ENCODE data around the gene PWWP2B. TPM values are rescaled to one million over a fixed set of nuclear protein-coding genes. Genes with fewer than 3 reads are reported as not detected.

PWWP2B gene
- total RNA-seq, 2 donors from 2014 or later: 33.8 to 61.0 TPM

GRCh38 chr10:132455986-132456847, 59.2 kb downstream of the PWWP2B start:
- no peak for TF ChIP-seq CTCF (IDR thresholded peaks at IDR 0.05)
- no peak for DNase-seq
- H3K4me3 ChIP-seq: no peak overlapping the region
- no peaks in the 10 kb centered on the region for H3K27me3 ChIP-seq
- intact Hi-C loops (cut with DNase I): loop anchor here (2.0 kb wide), 1 partner anchor 233 kb away; no protein-coding TSS in a partner anchor
- no peaks in the 10 kb centered on the region for H3K36me3 ChIP-seq
- no peak overlapping the region for H3K27ac ChIP-seq
- peaks cover 35% of the 10 kb centered on the region for H3K4me1 ChIP-seq
- H3K9me3 ChIP-seq: no peaks in the 10 kb centered on the region
- H3K9ac ChIP-seq (ENCODE audit: low read depth in 2 of 2, low read length in 2 of 2): peak overlapping the region; percentile 18 to 47

GRCh38 chr10:132456881-132457280, 59.9 kb downstream of the PWWP2B start:
- DNase-seq: no peak
- no peak for TF ChIP-seq CTCF (IDR thresholded peaks at IDR 0.05)
- Histone ChIP-seq H3K4me3 (no peak overlapping the region), H3K27me3 (no peaks in the 10 kb centered on the region), H3K27ac (no peak overlapping the region), H3K9me3 (no peaks in the 10 kb centered on the region), H3K36me3 (no peaks in the 10 kb centered on the region), H3K4me1 (peaks cover 36% of the 10 kb centered on the region), H3K9ac (ENCODE audit: low read depth in 2 of 2, low read length in 2 of 2) (no peak overlapping the region)
- intact Hi-C loops (cut with DNase I): no loop called here

- DNase-seq: no peak
- intact Hi-C loops (cut with DNase I): loop anchor here (1.0 kb wide), 1 partner anchor 180 kb away; no protein-coding TSS in a partner anchor
- Histone ChIP-seq H3K27ac (no peak overlapping the region), H3K9me3 (no peaks in the 10 kb centered on the region), H3K9ac (ENCODE audit: low read depth in 2 of 2, low read length in 2 of 2) (peak overlapping the region in 1 of 2 donors; percentile 74), H3K4me3 (no peak overlapping the region), H3K36me3 (no peaks in the 10 kb centered on the region), H3K4me1 (peaks cover 32% of the 10 kb centered on the region), H3K27me3 (no peaks in the 10 kb centered on the region)
- no peak for TF ChIP-seq CTCF (IDR thresholded peaks at IDR 0.05)
Observed at GRCh38 chr10:132457328-132458070, 60.5 kb downstream of the PWWP2B start.

GRCh38 chr10:132458071-132458585, 61.1 kb downstream of the PWWP2B start:
- Histone ChIP-seq H3K4me1 (peaks cover 27% of the 10 kb centered on the region), H3K27ac (no peak overlapping the region), H3K36me3 (no peaks in the 10 kb centered on the region), H3K9ac (ENCODE audit: low read depth in 2 of 2, low read length in 2 of 2) (peak overlapping the region; percentile 4 to 74), H3K9me3 (no peaks in the 10 kb centered on the region), H3K4me3 (peak overlapping the region; percentile 4), H3K27me3 (no peaks in the 10 kb centered on the region)
- TF ChIP-seq CTCF (IDR thresholded peaks at IDR 0.05): no peak
- DNase-seq: no peak
- intact Hi-C loops (cut with DNase I): loop anchor here (1.0 kb wide), 1 partner anchor 179 kb away; no protein-coding TSS in a partner anchor

GRCh38 chr10:132458586-132459300, 61.7 kb downstream of the PWWP2B start:
- Histone ChIP-seq H3K4me3 (peak overlapping the region; percentile 4), H3K4me1 (peaks cover 27% of the 10 kb centered on the region), H3K36me3 (no peaks in the 10 kb centered on the region), H3K27me3 (no peaks in the 10 kb centered on the region), H3K9me3 (no peaks in the 10 kb centered on the region), H3K27ac (peak overlapping the region; percentile 87), H3K9ac (ENCODE audit: low read depth in 2 of 2, low read length in 2 of 2) (peak overlapping the region; percentile 38 to 74)
- peak; percentile 91 for DNase-seq
- peak; percentile 97 for TF ChIP-seq CTCF (IDR thresholded peaks at IDR 0.05)
- intact Hi-C loops (cut with DNase I): loop anchor here (1.0 kb wide), 1 partner anchor 179 kb away; no protein-coding TSS in a partner anchor
